Stimulated activated naive CD8-positive, alpha-beta T cell treated with anti-CD3 and anti-CD28 coated beads, Interleukin-15, Interleukin-2, amounts not matched to agents 100 U/mL and 50 U/mL, for 24 hours (primary cell): Measurements from ENCODE around the gene ALPP.
A peak's percentile ranks its signal among the peaks of the same experiment; 100 is the strongest.
"Not testable (repeated sequence)": the region's sequence is repeated elsewhere in the genome, so short reads cannot be mapped to it uniquely, and the experiment has no call there.

Experiments
- ATAC-seq: fragments of 150-1000 bp; cut with Tn5 transposase; one replicate; pipeline ENCODE4 v1.10.0; 2021
- DNase-seq: peaks from one replicate; pipeline ENCODE4 v3.0.0; 2021

The ALPP gene

DNA sequence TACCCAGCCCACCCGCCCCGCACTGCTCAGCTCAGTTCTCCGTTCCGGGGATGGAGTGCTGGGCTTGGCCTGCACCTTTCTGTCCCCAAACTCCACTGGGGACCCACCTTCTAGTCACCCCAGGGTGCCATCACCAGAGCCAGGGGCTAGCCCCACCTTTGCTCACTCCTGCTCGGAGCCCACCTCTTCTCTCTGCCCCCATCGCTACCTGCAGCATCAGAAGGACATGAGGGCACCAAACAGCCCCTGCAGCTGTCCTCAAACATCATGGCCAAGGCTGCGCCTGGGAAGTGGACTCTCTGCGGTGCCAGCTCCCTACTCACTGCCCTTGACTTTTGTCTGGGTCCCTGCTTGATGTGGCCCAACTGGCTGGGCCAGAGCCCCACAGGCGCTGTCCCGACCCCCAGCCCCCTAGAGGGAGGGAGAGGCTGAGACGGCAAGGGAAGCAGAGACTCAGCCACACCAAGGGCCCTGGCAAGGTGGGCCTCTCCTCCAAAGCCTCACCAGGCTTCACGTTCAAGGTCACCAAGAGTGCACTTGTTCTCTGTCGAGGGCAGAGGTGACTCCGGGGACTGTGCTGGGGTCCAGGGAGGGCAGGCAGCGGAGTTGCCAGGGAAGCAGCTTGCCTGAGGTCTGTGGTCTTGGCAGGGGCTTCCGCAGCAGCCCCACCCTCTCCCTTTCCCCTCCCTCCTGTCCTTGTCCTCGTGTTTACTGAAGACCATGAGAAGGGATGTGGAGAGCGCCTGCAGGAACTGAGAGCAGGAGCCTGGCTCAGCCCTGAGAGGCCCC lies 13.6 kb upstream of the ALPP start:
- ATAC-seq, DNase-seq: not testable (repeated sequence)

DNA sequence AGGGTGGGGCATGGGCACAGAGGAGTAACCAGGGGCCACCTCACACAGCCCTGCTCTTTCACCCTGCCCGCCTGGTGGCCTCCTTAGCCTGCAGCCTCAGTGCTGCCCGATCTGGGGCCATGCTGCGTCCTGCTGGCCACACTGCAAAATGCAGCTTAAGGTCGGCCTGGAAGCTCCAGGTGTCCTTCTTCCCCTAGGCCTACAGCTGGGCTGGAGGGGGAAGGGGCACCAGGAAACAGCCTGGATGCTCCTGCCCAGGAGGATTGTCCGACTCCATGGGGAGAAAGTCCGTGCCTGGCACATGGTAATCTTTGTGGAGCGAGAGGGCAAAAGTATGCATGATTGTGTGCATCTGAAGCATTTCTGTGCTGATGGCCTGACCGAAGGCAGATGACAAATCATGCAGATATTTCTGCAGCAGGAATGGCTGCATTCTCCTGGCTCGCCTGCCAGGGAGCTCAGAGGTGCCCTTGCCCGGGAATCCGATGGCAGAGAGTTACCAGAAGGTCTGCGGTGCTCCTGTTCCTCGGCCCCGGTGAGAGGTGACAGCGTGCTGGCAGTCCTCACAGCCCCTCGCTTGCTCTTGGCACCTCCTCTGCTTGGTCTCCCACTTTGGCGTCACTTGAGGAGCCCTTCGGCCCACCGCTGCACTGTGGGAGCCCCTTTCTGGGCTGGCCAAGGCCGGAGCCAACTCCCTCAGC lies 12.8 kb upstream of the ALPP start:
- DNase-seq (no peak), ATAC-seq (peak; percentile 55)

DNA sequence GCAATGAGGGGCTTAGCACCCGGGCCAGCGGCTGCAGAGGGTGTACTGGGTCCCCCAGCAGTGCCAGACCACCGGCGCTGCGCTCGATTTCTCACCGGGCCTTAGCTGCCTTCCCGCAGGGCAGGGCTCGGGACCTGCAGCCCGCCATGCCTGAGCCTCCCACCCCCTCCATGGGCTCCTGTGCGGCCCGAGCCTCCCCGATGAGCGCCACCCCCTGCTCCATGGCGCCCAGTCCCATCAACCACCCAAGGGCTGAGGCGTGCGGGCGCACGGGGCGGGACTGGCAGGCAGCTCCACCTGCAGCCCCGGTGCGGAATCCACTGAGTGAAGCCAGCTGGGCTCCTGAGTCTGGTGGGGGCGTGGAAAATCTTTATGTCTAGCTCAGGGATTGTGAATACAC lies 12.1 kb upstream of the ALPP start:
- DNase-seq, ATAC-seq: not testable (repeated sequence)

DNA sequence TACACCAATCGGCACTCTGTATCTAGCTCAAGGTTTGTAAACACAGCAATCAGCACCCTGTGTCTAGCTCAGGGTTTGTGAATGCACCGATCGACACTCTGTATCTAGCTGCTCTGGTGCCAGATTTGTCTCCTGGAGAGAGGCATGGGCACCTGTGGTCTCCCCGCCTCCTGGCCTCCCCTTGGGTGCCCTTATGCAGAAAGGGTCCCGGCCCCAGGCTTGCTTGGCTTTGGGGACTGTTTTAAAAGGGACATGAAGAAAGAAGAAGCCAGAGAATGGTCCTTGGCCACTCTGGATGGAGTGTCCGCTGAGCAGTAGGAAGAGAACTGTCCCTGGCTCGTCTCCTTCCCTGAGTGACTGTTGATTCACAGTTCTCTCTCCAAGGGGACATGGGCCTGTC lies 11.5 kb upstream of the ALPP start:
- DNase-seq: no peak
- ATAC-seq: no peak

DNA sequence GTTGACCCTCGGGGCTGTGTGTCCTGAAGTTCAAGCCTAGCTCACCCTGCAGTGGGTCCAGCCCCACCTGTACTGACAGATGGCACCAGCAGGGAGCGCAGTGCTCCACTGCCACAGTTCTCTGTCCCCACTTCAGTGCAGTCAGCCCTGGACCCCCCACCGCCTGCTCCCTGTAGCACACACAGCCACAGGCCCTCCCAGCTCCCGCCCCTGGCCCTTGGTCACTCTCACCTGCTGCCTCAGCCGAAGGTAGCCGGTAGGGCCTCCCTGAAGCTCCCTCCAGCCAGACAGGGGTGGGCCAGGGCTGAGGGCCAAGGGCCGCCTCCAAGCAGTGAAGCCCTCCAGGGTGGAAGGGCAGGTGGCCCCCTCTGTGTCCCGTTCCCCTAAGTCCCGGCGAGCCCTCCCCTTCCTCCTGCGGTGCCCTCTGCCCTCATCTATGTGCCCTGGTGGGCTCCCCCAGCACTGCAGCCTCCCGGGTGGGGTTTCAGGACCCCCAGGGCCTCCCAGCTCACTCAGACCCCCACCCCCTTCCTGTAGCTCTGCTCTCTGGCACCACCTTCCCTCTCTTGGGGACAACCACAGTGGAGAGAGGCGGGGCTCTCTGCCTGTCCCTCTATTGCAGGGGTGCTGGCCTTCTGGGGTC lies 10.8 kb upstream of the ALPP start:
- DNase-seq (no peak), ATAC-seq (no peak)

DNA sequence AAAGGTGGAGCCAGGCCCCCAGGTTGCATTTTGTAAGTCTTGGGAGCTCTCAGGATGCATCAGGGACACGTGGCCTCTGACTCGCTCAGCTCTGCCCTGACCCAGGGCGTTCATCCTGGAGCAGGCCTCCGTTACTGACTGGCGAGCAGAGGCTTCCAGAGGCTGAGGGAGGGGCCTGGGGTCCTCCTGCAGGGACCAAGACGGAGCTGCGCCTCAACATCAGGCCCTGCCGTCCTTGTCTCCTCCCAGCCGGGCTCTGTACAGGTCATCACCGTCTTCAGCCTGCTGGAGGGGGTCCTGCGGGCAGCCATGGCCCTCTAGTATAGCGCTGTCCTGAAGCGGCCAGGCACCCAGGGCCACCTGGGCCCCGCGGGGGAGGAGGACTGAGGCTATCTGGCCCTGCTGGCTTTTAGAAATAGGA lies 10.2 kb upstream of the ALPP start:
- no peak for DNase-seq
- ATAC-seq: no peak

DNA sequence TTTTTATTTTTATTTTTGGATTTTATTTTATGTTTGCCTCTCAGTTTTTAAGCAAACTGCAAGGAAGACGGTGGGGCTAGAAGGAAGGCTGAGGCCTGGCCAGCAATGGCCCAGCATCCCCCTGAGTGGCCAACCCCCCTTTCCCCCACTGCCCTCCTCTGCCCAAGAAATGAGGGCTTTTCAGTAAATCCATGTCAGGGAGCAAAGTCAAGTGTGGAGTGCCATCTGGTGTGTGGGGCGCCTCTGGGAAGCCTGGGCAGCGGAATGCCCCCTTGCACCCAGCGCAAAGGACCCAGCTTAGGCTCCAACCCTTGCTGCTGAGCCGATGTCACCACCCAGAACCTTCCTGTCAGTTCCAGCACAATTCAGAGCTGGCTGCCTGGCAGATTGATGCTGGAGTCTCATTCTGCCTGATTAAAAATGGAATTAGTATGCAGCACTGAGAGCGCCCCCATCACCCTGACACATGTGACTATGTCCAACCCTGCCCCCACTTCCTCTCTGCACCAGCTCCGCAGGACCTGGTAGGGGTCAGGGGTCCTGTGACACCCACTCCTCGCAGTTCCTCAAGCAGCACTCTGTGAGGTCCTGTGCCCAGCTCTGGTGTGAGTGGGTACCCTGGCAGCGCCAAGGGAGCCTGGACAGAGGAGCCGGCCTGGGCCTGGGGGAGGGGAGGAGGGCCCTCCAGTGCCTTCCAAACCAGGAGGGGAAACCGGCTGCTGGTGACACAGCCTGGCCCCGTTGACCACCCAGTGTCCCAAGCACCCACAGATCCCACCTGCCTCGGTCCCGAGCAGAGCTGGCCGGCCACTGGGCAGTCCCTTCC lies 9.2 kb upstream of the ALPP start:
- ATAC-seq: no peak
- no peak for DNase-seq

DNA sequence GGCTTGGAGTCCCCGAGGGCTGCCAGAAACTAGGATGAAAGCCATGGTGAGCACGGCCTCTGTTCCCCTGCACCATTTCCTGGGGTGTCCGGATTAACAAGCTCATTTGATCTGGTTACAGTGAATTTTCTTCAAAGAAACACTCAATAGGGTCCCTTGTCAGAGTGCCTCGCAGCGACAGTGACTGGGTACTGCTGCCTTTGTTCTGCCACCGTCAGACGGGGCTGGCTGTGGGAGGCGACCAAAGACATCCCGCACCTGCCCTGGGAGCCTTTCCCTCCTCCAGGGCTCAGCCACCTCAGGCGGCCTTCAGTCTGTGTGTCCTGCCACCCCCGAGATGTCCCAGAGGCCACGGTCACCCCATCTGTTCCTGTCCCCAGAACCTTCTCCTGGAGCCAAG lies 8.5 kb upstream of the ALPP start:
- not testable (repeated sequence) for DNase-seq, ATAC-seq

DNA sequence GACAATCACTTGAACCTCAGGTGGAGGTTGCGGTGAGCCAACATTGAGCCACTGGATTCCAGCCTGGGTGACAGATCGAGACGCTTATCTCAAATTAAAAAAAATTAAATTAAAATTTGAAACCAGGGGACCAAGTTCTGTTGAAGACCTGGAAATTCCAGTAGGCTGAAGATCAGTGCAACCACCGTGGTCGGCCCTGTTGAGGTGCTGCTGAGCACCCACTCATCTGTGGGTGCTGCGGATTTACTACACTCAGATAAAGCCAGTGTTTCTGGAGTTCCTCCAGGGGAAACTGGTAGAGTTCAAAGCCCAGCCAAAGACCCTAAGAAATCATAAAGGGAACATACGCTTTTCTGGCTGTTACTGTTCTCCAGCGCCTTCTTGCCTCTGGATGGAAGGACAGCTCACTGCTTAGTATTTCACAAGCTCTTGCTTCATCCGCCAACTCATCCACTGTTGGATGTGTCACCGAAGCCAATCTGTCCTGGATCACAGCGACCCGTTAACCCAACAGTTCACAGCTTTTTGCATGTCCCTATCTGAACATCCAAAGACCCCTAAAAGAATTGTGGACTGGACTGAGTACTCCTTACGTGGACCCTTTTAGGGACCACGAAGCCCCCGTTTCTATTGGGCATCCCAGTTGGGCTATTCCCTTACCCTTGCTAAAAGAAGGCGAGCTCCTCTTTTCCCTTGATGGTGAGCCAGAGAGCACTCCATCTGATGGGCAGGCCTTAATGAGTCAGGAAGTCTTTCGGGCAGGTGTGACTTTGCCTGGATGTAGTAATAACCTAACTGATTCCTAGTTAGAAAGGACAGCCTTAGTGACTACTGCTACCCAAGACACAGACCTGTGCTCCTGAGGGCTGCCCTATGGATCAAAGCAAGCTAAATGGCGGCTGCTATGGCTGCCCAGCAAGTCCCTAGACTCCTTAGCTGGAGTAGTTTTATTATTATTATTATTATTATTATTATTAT lies 6.0 kb upstream of the ALPP start:
- DNase-seq (no peak), ATAC-seq (no peak)

DNA sequence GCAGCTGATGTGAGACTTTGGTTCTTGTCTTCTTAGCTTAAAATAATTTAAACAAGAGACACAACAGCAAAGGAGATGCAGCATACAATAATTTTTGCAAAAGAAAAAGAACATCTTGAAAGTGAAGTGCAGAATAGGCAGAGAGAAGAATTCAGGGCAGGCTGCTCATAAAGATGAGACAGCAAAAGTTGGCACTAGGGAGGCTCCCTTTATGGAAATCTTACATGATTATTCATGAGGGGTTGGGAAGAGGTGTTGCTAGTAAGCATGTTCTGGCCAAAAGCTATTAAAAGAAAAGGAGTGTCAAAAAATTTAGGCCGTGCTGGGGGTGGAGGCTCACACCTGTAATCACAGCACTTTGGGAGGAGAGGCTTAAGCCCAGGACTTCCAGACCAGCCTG lies 4.2 kb upstream of the ALPP start:
- no peak for ATAC-seq
- DNase-seq: no peak

DNA sequence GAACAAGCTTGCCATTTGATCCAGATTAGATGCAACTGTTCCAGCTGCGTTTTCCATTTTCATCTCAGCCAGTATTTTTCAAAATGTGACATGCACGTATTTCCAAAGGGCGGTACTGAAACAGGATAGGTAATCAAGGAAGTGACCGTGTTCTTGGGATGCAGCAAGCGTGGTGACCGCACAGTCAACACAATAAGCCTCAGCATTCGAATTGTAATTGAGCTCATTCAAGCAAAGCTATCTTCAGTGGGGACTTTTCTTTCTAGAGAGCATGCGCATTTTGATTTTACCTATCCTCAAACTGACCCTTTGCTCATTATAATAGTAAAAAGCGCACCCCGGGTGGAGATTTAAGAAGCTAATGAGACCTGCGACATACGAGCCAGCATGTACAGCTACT lies 3.4 kb upstream of the ALPP start:
- ATAC-seq: no peak
- no peak for DNase-seq

DNA sequence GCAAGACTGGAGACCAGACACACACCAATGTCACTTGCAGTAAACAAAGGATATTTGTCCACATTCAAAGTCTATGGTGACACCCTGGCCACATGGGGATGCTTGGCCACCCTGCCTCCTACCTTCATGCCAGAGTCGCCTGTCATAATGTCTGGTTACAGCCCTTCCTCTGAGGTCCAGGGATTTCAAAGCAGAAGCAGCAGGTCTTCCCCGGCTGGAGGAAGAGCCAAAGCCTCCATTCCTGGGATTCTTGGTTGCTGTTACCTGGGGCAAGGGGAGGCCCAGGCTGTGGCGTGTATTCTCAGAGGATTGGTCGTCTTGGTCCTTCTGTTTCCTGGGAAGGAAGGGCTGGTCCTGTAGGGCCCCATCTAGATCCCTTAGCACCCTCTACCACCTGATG lies 2.3 kb upstream of the ALPP start:
- no peak for ATAC-seq
- DNase-seq: no peak

DNA sequence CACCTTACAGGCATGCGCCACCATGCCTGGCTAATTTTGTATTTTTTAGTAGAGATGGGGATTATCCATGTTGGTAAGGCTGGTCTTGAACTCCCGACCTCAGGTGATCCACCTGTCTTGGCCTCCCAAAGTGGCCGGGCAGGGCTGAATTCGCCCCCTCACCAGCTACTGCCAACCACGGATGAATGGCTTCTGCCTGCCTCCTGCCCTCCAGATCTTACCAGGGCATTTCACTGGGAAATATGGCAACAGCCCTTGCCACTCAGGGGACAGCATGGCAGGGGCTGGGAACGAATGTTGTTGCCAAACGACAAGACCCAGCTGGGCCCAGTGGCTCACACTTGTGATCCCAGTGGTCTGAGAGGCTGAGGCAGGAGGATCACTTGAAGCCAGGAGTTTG lies 1.8 kb upstream of the ALPP start:
- ATAC-seq (no peak), DNase-seq (no peak)

DNA sequence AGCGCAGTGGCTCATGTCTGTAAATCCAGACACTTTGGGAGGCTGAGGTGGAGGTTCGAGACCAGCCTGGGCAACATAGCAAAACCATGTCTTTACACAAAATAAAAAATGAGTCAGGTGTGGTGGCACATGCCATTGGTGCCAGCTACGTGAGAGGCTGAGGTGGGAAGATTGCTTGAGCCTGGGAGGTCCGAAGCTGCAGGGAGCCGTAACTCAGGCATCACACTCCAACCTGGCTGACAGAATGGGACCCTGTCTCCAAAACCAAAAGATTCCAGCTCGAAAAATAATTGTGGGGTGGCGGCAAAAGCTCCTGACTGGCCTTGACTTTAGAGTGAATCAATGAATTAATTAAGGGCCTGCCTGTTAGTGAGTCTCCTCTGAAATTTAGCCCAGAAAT lies 1.2 kb upstream of the ALPP start:
- ATAC-seq: no peak
- DNase-seq: no peak

DNA sequence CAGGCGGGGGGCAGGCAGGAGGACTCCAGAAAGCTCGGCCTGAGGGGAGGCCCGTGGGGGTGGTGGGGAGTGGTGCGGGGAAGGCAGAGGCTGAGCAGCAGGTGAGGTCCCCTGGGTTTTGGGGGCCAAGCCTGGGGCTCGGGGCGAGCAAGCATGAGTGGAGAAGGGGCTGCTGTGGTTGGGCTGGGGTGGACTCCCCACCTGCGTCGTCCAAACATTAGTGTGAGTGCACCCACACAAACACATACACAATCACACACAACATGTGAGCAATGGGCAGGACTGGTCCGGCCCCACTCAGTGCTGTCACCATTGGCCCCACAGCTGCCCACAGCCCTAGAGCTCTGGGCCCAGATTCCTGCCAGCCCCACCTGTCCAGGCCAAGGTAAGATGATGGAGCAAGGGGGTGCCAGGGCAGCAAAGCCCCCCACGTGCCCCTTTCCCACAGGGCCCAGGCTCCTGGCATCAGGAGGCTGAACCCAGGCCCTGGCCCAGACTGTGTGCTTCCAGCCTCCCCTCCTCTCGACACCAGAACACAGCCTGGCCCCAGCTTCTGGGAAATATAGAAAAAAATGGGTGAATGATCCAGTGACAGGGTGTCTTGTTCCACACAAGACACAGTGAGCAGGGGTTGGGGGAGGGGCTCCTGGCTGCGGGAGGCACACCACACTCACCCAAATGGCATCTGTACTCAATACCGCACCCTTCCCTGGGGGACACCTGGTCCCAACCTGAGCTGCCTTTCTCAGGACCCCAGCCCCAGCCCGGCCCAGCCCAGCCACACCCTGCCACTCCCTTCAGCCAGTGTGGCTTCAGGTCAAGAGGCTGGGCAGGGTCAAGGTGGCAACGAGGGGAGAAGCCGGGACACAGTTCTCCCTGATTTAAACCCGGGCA lies 463 bp upstream of the ALPP start:
- DNase-seq: no peak
- ATAC-seq: no peak

DNA sequence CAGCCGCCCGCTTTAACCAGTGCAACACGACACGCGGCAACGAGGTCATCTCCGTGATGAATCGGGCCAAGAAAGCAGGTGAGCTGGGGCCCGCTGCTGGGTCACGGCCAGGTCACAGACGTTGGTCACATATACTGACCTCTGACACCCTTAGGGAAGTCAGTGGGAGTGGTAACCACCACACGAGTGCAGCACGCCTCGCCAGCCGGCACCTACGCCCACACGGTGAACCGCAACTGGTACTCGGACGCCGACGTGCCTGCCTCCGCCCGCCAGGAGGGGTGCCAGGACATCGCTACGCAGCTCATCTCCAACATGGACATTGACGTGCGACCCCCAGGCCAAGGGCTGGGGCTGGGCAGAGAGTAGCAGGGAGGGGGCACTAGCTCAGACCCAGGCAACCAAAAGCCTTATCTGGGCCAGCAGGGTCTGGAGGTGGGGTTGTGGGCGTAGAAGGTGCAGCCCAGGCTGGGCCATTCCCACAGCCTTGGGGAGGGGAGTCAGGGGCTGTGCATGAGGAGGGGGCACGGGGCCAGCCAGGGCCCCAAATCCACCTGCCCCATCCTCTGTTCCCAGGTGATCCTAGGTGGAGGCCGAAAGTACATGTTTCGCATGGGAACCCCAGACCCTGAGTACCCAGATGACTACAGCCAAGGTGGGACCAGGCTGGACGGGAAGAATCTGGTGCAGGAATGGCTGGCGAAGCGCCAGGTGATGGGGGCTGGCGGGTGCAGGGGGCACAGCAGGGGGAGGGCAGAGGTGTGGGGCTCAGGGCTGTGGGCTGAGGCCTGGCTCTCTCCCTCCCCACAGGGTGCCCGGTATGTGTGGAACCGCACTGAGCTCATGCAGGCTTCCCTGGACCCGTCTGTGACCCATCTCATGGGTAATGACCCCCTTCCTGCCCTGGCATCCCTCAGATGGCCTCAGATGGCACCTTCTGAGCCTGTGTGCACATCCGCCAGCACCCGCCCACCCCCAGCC lies 1.3 kb downstream of the ALPP start:
- DNase-seq, ATAC-seq: not testable (repeated sequence)

DNA sequence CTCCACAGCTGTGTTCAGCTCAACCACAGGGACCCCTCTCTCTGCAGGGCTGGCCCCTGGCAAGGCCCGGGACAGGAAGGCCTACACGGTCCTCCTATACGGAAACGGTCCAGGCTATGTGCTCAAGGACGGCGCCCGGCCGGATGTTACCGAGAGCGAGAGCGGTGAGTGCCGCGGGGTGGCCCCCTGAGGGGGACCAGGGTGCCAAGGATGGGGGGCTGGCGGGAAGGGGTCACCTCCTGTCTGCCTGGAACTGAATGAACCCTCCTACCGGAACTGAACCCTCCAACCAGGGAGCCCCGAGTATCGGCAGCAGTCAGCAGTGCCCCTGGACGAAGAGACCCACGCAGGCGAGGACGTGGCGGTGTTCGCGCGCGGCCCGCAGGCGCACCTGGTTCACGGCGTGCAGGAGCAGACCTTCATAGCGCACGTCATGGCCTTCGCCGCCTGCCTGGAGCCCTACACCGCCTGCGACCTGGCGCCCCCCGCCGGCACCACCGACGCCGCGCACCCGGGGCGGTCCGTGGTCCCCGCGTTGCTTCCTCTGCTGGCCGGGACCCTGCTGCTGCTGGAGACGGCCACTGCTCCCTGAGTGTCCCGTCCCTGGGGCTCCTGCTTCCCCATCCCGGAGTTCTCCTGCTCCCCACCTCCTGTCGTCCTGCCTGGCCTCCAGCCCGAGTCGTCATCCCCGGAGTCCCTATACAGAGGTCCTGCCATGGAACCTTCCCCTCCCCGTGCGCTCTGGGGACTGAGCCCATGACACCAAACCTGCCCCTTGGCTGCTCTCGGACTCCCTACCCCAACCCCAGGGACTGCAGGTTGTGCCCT lies 2.9 kb downstream of the ALPP start:
- DNase-seq: peak; percentile 47
- peak; percentile 70 for ATAC-seq
